DMS153 treated with DMSO at 0.1 percent for 48 hours (cell line): ENCODE results near the gene TNRC6B.
"Not testable (repeated sequence)": the region's sequence is repeated elsewhere in the genome, so short reads cannot be mapped to it uniquely, and the experiment has no call there.

ENCODE experiments used
- DNase-seq: peaks from one replicate; lab custom pipeline; 2025; ENCODE audit not compliant: unreplicated experiment; lab: John Stamatoyannopoulos, UW

Gene TNRC6B

DNA sequence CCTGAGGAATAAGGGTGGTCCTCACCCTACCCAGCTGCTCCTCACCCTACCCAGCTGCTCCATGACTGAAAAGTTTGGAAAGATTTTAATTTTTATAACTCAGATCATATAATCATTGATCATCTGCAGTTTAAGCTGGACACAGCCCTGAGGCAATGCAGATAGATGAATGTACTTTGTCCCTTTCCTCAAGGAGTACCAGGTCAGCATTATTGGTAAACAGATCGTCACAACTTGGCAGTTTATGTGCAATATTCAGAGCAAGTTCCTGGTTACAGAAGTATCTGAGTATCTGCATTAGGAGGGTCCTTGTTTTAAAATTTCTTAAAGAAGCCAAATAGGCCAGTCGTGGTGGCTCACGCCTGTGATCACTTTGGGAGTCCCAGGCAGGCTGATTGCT is 3.6 kb downstream of the TNRC6B start:
- DNase-seq, result no peak

GRCh38 chr22:40182231-40182835 is 4.6 kb downstream of the TNRC6B start:
- DNase-seq, result no peak

GRCh38 chr22:40183029-40183581 is 5.4 kb downstream of the TNRC6B start:
- no peak for DNase-seq

DNA sequence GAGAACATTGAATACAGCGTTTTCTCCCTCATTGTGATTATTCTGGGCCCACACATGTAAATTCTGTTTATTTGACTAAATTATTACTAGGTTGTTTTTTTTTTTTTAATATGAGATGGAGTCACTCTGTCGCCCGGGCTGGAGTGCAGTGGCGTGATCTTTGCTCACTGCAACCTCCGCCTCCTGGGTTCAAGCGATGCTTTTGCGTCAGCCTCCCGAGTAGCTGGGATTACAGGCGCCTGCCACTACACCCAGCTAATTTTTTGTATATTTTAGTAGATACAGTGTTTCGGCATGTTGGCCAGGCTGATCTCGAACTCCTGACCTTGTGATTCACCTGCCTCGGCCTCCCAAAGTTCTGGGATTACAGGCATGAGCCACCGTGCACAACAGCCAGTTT is 5.9 kb downstream of the TNRC6B start:
- DNase-seq, result not testable (repeated sequence)

GRCh38 chr22:40187389-40187788 is 9.7 kb downstream of the TNRC6B start:
- no peak for DNase-seq

GRCh38 chr22:40189997-40190396 is 12.3 kb downstream of the TNRC6B start:
- no peak for DNase-seq

DNA sequence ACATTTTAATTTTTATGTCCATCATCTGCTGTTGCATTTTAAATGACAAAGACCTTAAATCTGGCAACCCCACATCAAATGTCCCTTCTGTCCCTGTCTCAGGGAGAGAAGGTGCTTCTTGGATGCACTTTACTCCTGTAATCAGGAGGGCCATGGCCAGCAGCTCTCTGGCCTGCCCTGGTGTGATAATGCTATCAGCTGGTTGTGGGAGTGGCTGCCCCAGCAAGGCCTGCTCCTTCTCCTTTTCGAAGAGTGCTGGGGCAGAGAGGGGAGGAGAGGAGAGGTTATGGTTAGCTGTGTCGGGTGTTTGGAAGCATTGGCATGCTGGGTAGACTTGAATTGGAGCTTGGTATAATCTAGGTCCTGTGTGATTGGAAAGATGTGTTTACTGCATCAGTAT is 12.8 kb downstream of the TNRC6B start:
- DNase-seq, result no peak

DNA sequence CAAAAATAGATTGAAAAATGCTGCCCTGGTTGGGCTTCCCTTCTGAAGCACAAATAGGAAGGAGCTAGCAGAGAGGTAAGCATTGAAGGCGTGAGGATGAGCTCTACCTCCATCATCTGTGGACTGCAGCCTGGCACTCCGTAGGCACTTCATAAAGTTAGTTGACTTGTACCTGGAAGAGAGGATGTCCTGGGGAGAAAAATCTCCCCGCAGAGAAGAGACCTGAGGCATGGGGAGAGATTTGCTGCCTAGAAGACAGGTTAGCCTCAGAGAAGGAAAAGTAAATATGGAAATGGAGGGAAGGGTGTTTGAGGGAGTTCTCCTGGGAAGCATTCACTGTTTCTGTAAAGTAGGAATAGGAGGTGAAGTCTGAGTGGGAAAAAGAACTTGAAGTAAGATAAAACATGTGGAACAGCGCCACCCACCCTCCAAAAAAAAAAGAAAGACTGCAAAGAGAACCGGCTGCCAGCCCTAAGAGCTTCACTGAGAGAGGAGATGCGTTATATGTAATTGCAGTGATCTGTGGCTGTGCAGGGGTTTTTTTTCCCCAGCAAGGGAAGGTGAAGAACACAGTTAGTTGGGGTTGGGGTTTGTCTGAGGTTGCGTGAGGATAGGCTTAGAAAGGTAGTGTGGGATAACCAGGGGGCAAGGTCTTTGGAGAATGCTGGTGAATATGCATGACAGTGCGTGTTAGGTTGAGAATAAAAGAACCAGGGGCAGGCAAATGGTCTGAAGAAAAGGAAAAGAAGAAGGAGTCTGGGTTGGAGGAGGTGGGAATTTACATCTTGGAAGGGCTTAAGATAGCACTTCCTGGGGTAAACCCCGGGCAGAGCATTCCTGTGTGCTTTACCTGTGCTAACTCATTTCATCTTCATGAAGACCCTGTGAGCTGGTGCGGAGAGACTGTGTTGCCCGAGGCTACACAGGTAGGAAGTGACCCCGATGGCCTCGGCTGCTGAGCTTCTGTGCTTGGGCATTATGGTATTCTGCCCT is 16.0 kb downstream of the TNRC6B start:
- DNase-seq, result no peak

DNA sequence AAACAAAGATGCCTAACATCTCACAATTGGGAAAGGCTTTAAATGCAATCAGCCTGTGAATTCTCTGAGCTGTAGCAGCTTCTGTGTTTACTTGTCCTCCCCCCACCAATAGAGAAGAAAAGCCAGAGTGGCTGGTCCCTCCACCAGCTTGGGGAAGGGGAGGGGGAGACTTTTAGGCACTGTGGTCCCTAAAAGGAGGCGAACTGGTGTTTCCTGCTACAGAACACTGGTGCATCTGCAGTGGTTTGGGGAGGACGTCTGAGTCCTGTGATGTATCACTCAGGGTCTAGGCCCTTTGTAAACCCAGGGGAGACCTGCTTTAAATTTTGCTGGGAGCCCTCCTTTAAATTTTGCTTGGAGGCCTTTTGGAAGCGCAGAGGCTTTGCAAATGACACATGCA is 16.9 kb downstream of the TNRC6B start:
- no peak for DNase-seq

- no peak for DNase-seq
These were observed 19.1 kb downstream of the TNRC6B start for GRCh38 chr22:40196628-40197360.

DNA sequence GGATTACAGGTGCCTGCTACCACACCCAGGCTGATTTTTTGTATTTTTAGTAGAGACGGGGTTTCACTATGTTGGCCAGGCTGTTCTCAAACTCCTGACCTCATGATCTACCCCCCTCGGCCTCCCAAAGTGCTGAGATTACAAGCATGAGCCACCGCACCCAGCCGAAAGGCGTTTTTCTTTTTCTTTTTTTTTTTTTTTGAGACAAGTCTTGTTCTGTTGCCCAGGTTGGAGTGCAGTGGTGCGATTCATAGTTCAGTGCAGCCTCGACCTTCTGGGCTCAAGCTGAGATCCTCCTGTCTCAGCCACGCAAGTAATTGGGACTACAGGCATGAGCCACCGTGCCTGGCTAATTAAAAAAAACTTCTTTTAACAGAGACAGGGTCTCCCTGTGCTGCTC is 19.7 kb downstream of the TNRC6B start:
- not testable (repeated sequence) for DNase-seq

GRCh38 chr22:40198733-40199132 is 21.0 kb downstream of the TNRC6B start:
- no peak for DNase-seq

- DNase-seq, result no peak
These were observed 21.5 kb downstream of the TNRC6B start for GRCh38 chr22:40199223-40199622.

GRCh38 chr22:40199852-40200251 is 22.1 kb downstream of the TNRC6B start:
- DNase-seq, result no peak

DNA sequence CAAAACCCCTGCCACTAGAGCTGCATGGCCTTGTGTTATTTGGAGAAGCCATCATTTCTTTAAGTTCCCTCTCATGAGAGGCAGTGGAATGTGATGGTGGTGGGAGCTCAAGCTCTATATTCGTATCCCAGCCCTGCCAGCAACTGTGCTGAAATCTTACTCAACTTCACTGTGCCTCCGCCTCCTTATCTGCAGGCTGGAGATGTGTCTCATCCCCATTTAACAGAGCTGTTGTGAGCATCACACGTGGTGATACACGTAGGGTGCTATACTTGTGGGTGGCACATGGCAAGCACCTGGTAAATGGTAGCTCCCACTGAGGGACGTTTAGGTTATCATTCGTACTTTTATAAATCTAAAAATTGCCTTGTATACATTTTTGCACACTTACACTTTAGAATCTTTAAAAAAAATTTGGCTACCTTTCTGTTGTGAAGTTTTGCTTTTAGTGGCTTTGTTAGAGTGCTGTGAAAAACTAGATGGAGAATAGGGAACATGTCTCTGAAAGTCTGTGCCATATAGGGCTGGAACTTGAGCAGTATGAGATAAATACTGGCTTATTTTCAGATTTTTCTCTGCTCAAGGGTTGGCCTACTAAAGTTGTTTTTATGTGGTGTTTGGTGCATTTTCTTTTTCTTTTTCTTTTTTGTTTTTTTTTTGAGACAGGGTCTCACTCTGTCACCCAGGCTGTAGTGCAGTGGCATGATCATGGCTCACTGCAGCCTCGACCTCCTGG is 23.2 kb downstream of the TNRC6B start:
- DNase-seq, result no peak

GRCh38 chr22:40202225-40202944 is 24.7 kb downstream of the TNRC6B start:
- DNase-seq, result no peak

DNA sequence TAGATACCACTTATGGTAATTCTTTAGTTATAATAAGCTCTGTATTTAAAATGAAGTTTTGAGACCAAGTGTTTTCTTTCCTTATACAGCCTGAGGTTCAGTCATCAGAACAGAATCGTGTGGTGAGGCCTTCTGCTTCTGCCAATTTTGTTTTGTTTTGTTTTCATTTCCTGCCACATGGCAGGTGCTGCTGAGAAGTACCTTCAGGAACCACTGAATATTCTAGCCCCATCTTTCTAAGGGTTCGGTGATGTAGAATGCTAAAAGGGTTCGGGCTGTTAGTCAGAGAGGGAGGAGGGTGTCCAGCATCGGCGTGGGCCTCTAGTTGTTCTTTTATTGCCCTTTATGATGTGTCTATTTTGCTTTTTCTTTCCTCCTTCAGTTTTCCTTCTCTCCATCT is 25.8 kb downstream of the TNRC6B start:
- peak; percentile 39 for DNase-seq

GRCh38 chr22:40204321-40205116 is 26.8 kb downstream of the TNRC6B start:
- DNase-seq, result no peak

GRCh38 chr22:40206561-40206960 is 28.8 kb downstream of the TNRC6B start:
- DNase-seq, result no peak
